A673 (cell line): ENCODE data around the gene TEK. TPM values are rescaled to one million over a fixed set of nuclear protein-coding genes. Genes with fewer than 3 reads are reported as not detected.

Experiments used
- BruUV-seq: library from RNA; stranded (reverse); fragments of 400-500 nt; replicated peaks from 2 replicates; lab custom pipeline; 2021; lab: Mats Ljungman, UMichigan
- CTCF ChIA-PET: fragments of 300-600 bp; sonication (Branson Sonifier 250); formaldehyde crosslinking; loops from one replicate; lab custom pipeline; 2022; ENCODE audit warnings: antibody characterized with exemption; lab: Charles Lee
- POLR2A ChIA-PET: fragments of 300-600 bp; sonication (Branson Sonifier 250); formaldehyde crosslinking; loops from one replicate; lab custom pipeline; 2022; ENCODE audit warnings: antibody characterized with exemption; ENCODE audit not compliant: low non-redundant PET; lab: Charles Lee
- DNase-seq: peaks from one replicate; pipeline ENCODE4 v3.0.0-alpha.2; 2015; ENCODE audit warnings: low spot score
- H3K27ac ChIP-seq: fragments of 200-600 bp; sonication (generic); 2 replicates; pipeline ENCODE4 v1.5.1; 2016; ENCODE audit warnings: mixed run types, low read depth, mild to moderate bottlenecking, mixed read lengths, antibody characterized with exemption, low read length; ENCODE audit not compliant: poor library complexity, severe bottlenecking
- H3K27me3 ChIP-seq: fragments of 200-600 bp; sonication (generic); replicated peaks from 2 replicates; pipeline ENCODE4 v1.6.1; 2017; ENCODE audit warnings: mixed run types, low read depth, mild to moderate bottlenecking, mixed read lengths, antibody characterized with exemption, low read length; ENCODE audit not compliant: insufficient read depth, poor library complexity
- H3K36me3 ChIP-seq: fragments of 200-600 bp; sonication (generic); 2 replicates; pipeline ENCODE4 v1.6.1; 2016; ENCODE audit warnings: mixed run types, mild to moderate bottlenecking, mixed read lengths, antibody characterized with exemption, low read length; ENCODE audit not compliant: insufficient read depth, poor library complexity, severe bottlenecking
- H3K4me1 ChIP-seq: fragments of 200-600 bp; sonication (generic); 2 replicates; pipeline ENCODE4 v1.6.1; 2017; ENCODE audit warnings: mixed run types, mild to moderate bottlenecking, mixed read lengths, antibody characterized with exemption, low read length; ENCODE audit not compliant: insufficient read depth, poor library complexity, severe bottlenecking
- H3K4me3 ChIP-seq: fragments of 200-600 bp; sonication (generic); 2 replicates; pipeline ENCODE4 v1.5.1; 2016; ENCODE audit warnings: low read depth, mixed run types, mild to moderate bottlenecking, mixed read lengths, low read length; ENCODE audit not compliant: poor library complexity, severe bottlenecking
- H3K9me3 ChIP-seq: fragments of 200-600 bp; sonication (generic); 2 replicates; pipeline ENCODE4 v1.6.1; 2016; ENCODE audit warnings: mixed run types, low read depth, mild to moderate bottlenecking, mixed read lengths, antibody characterized with exemption, low read length; ENCODE audit not compliant: poor library complexity, severe bottlenecking
- CTCF ChIP-seq: fragments of 300-800, 200-600 bp; sonication (generic); conservative IDR thresholded peaks from 2 replicates; pipeline ENCODE4 v1.5.1; 2017; ENCODE audit warnings: low read depth, mild to moderate bottlenecking, antibody characterized with exemption, low read length, moderate library complexity, mixed read lengths
- EZH2 ChIP-seq: fragments of 200-600 bp; sonication (generic); IDR thresholded peaks from 2 replicates; pipeline ENCODE4 v1.6.1; 2017; ENCODE audit warnings: borderline replicate concordance, low read depth, mild to moderate bottlenecking, mixed read lengths, antibody characterized with exemption, low read length; ENCODE audit not compliant: poor library complexity, severe bottlenecking
- intact Hi-C: fragments of 100-400 bp; cut with micrococcal nuclease; formaldehyde crosslinking; loops from one replicate; pipeline ENCODE4 v1.10.0; 2022; ENCODE audit not compliant: unreplicated experiment
- total RNA-seq: library from RNA; stranded (reverse); gene quantifications from 2 replicates; pipeline ENCODE4 v1.2.3, GENCODE V29; 2021

The TEK gene
- total RNA-seq, 1 experiment from 2014 or later = not detected

GRCh38 chr9:27125936-27126335 is 16.9 kb downstream of the TEK start:
- no peaks in the 10 kb centered on the region for H3K36me3 ChIP-seq
- intact Hi-C loops = no loop called here
- H3K9me3 ChIP-seq = no peaks in the 10 kb centered on the region
- TF ChIP-seq EZH2 = no peak
- no peak for TF ChIP-seq CTCF
- ChIA-PET CTCF (interaction anchor here (0.5 kb wide), 1 partner anchor 92 kb away, joined by 6 read pairs; no protein-coding TSS in a partner anchor), POLR2A (no interaction called here)
- no TSS peak for BruUV-seq
- no peak overlapping the region for H3K27ac ChIP-seq
- H3K4me1 ChIP-seq = no peaks in the 10 kb centered on the region
- DNase-seq = no peak
- H3K27me3 ChIP-seq = no peaks in the 10 kb centered on the region
- no peak overlapping the region for H3K4me3 ChIP-seq

GRCh38 chr9:27126670-27127069 is 17.6 kb downstream of the TEK start:
- Histone ChIP-seq H3K4me3 (no peak overlapping the region), H3K27me3 (no peaks in the 10 kb centered on the region), H3K9me3 (no peaks in the 10 kb centered on the region), H3K36me3 (no peaks in the 10 kb centered on the region), H3K27ac (no peak overlapping the region), H3K4me1 (no peaks in the 10 kb centered on the region)
- POLR2A ChIA-PET = no interaction called here
- CTCF ChIA-PET = interaction anchor here (0.5 kb wide), 1 partner anchor 93 kb away, joined by 6 read pairs; no protein-coding TSS in a partner anchor
- no TSS peak for BruUV-seq
- no peak for DNase-seq
- intact Hi-C loops = no loop called here
- TF ChIP-seq EZH2 = no peak
- TF ChIP-seq CTCF = no peak

GRCh38 chr9:27129221-27129620 is 20.2 kb downstream of the TEK start:
- Histone ChIP-seq H3K36me3 (no peaks in the 10 kb centered on the region), H3K27ac (no peak overlapping the region), H3K4me1 (no peaks in the 10 kb centered on the region), H3K4me3 (no peak overlapping the region), H3K9me3 (no peaks in the 10 kb centered on the region), H3K27me3 (no peaks in the 10 kb centered on the region)
- no peak for DNase-seq
- TF ChIP-seq CTCF (no peak), EZH2 (no peak)
- POLR2A ChIA-PET = no interaction called here
- BruUV-seq = no TSS peak
- CTCF ChIA-PET = no interaction called here
- intact Hi-C loops = no loop called here
